ENCODE results near the gene EXOC6B. TPM values are rescaled to one million over a fixed set of nuclear protein-coding genes. Genes with fewer than 3 reads are reported as not detected.

EXOC6B gene
- total RNA-seq, 1 donor from 2014 or later, result 7.7 TPM

- no peak for TF ChIP-seq CTCF (conservative IDR thresholded peaks at IDR 0.05; ENCODE audit: low read depth, low read length)
- H3K4me3 ChIP-seq (ENCODE audit: low read depth, low read length), result no peak overlapping the region
- no peak for DNase-seq (ENCODE audit: low read depth)
Measured at GRCh38 chr2:72175636-72176035, 650.2 kb downstream of the EXOC6B start.

- TF ChIP-seq CTCF (conservative IDR thresholded peaks at IDR 0.05; ENCODE audit: low read depth, low read length), result no peak
- no peak overlapping the region for H3K4me3 ChIP-seq (ENCODE audit: low read depth, low read length)
- no peak for DNase-seq (ENCODE audit: low read depth)
Measured at GRCh38 chr2:72173640-72174321, 652.1 kb downstream of the EXOC6B start.

GRCh38 chr2:72172478-72172877, 653.4 kb downstream of the EXOC6B start:
- DNase-seq (ENCODE audit: low read depth), result no peak
- no peak for TF ChIP-seq CTCF (conservative IDR thresholded peaks at IDR 0.05; ENCODE audit: low read depth, low read length)
- H3K4me3 ChIP-seq (ENCODE audit: low read depth, low read length), result no peak overlapping the region

GRCh38 chr2:72166279-72166678, 659.6 kb downstream of the EXOC6B start:
- DNase-seq (ENCODE audit: low read depth), result no peak
- no peak for TF ChIP-seq CTCF (conservative IDR thresholded peaks at IDR 0.05; ENCODE audit: low read depth, low read length)
- H3K4me3 ChIP-seq (ENCODE audit: low read depth, low read length), result no peak overlapping the region

GRCh38 chr2:72165792-72166191, 660.0 kb downstream of the EXOC6B start:
- no peak for TF ChIP-seq CTCF (conservative IDR thresholded peaks at IDR 0.05; ENCODE audit: low read depth, low read length)
- no peak for DNase-seq (ENCODE audit: low read depth)
- H3K4me3 ChIP-seq (ENCODE audit: low read depth, low read length), result no peak overlapping the region

GRCh38 chr2:72162574-72162973, 663.3 kb downstream of the EXOC6B start:
- H3K4me3 ChIP-seq (ENCODE audit: low read depth, low read length), result no peak overlapping the region
- no peak for TF ChIP-seq CTCF (conservative IDR thresholded peaks at IDR 0.05; ENCODE audit: low read depth, low read length)
- DNase-seq (ENCODE audit: low read depth), result no peak

Data from epithelial cell of proximal tubule (primary cell).